Measurements from ENCODE around the gene POLA1.
A peak's percentile ranks its signal among the peaks of the same experiment; 100 is the strongest.

The POLA1 gene

GRCh38 chrX:24886916-24887315 lies 193.2 kb downstream of the POLA1 start:
- DNase-seq: no peak

- no peak for DNase-seq
Observed at GRCh38 chrX:24890677-24891076, 197.0 kb downstream of the POLA1 start.

DNA sequence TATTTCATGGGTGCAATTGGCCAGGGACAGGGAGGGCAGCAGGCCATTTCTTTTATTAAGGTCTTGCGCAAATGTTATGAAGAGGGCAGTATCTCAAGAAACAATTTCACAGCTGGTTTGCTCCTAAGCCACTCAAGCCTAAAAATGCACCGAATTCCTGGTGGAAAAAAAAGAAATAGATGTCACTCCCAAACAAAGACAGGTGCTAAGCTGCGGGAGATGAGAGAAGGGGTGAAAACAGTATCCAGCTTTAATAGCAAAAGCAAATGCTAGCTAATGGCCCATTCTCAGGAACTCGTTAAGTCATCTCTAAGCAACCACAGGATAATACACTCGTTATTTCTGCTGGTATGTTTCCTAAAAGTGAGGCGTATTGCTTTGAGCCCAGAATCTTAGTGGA lies 205.7 kb downstream of the POLA1 start:
- no peak for DNase-seq

DNA sequence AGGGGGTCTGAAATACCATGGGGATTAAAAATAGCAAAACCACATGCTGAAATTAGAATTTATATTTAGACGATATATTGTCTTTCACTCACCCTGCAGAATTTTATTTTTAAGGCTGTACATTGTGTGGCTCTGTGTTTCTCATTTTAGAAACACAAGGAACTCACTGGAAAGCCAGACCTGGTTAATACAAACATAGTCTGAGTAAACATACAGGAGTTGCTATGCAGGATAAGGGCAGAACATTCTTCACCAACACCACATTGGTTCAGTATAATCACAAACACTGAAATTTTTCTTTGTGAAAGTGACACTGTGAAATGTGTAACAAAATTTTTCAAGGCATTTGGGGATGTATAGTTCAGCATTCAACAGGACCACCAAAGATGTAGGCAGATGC lies 206.5 kb downstream of the POLA1 start:
- DNase-seq: no peak

GRCh38 chrX:24902806-24903205 lies 209.1 kb downstream of the POLA1 start:
- peak; percentile 60 for DNase-seq

GRCh38 chrX:24918715-24919114 lies 225.0 kb downstream of the POLA1 start:
- no peak for DNase-seq

- no peak for DNase-seq
Observed at GRCh38 chrX:24920769-24921168, 227.1 kb downstream of the POLA1 start.

DNA sequence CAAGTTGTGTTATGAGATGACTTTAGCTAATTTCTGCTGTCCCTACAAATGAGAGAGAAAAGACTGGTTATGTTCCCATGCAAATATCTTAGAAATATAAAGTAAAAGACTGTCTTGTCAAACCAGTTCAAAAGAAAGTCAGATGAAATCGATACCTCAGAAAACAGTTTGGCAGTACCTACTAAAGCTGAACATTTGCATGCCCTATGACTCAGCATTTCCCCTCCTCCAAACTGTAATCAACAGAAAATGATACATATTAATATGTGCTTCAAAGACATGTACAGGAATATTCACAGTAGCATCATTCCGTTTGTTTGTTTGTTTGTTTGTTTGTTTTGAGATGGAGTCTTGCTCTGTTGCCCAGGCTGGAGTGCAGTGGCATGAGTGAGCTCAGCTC lies 231.7 kb downstream of the POLA1 start:
- no peak for DNase-seq

GRCh38 chrX:24927372-24927771 lies 233.7 kb downstream of the POLA1 start:
- DNase-seq: no peak

DNA sequence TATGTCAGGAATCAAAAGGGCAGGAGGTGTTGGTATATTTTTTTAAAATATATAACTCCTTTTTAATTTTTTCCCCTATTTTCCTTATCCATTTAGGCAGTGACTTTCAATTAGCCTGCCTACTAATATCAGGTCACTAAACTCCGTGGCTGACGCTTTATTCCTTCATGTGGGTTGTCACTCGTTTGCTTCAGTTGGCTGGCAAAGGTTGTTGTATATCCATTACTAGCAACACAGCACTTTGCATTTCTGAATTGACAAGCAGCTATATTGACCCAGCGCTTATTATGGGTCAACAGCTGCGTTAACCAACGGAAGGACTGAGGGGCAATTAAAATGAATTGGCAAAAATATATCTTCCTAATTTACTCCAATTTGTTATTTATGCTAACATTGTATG lies 234.4 kb downstream of the POLA1 start:
- DNase-seq: no peak

- no peak for DNase-seq
Observed at GRCh38 chrX:24934279-24934678, 240.6 kb downstream of the POLA1 start.

- DNase-seq: no peak
Observed at GRCh38 chrX:24945009-24945408, 251.3 kb downstream of the POLA1 start.

GRCh38 chrX:24946369-24946768 lies 252.7 kb downstream of the POLA1 start:
- no peak for DNase-seq

GRCh38 chrX:24954732-24955131 lies 261.0 kb downstream of the POLA1 start:
- DNase-seq: no peak

DNA sequence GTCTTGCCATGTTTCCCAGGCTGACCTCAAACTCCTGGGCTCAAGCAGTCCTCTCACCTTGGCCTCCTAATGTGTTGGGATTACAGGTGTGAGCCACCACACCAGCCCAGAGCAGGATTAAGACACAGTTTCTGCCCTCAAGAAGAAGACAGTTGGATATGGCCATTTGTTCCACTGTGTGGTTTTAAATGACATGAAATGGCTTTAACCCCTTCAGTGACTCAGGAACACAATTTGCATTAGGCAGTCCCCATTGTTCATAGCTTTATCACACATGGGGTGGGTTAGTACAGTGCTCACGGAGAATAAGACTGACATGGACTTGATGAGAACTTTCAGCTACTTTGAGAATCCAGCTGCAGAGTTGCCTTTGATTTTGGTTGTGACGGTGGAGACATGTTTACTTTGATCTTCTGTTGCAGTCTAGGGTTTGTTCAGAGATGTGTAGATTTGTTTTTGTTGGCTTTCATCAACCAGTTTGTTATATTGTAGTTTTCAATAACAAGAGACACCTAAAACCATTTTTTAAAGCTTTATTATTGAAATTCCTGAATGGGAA lies 261.7 kb downstream of the POLA1 start:
- no peak for DNase-seq

DNA sequence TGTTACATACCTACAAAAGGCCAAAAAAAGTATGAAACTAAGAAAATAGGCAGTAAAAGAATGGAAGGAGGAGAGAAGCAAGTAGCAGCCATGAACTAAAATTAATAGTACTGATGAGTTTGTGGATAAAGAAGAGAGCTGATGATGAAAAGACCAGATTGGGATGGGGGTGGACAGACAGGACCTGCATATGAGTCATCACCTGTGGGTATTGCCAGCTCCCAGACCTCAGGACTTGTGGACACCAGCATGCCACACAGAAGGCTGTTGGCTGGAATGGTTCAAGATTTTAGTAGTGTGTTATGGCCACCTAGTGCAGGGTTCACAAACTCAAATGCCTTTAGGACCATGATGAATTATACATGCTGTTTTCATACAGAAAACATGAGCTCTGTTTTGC lies 263.1 kb downstream of the POLA1 start:
- peak; percentile 14 for DNase-seq

DNA sequence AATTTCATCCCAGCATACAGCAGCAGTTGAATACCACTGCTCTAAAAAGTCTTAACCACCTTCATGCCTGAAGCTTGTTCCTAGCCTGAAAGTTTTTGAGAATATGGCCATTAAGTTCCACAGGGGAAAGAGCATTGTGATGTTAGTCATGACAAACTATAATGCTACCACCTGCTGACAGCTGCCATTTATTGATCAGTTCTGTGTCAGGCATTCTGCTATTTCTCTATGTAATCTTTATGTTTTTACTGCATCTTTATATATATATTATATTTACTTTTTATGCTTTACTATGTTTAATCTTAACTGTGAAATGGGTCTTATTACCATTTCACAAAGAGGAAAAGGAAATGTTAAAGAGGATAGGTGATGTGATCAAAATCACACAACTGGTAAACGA lies 268.1 kb downstream of the POLA1 start:
- DNase-seq: no peak

GRCh38 chrX:24963823-24964222 lies 270.1 kb downstream of the POLA1 start:
- no peak for DNase-seq

DNA sequence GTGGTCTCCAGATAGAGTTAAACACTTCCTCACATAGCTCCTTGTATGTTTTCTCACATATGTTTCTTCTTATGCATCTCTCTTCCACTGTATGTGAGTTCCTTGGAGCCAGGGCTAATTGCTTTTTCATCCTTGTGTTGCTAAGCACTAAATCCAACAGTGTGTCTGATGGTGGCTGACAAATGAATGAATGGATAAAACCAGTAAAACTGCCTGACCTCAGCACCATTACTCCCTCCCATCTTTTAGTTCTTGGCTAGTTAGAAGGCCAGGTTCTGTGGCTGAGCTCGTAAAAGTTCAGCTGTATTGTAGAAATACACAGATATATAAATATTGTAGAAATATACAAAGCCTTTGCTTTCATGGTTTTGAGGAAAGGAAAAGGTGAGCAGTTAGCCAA lies 271.7 kb downstream of the POLA1 start:
- no peak for DNase-seq

DNA sequence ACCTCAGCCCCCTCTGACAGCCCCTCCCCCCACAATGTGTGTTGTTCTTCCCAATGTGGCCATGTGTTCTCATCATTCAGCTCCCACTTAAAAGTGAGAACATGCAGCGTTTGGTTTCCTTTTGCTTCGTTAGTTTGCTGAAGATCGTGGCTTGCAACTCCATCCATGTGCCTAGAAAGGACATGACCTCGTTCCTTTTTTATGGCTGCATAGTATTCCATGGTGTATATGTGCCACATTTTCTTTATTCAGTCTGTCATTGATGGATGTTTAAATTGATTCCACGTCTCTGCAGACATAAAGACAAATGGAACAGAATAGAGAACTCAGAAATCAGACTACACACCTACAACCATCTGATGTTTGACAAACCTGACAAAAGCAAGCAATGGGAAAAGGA lies 276.1 kb downstream of the POLA1 start:
- no peak for DNase-seq

GRCh38 chrX:24979081-24979480 lies 285.4 kb downstream of the POLA1 start:
- DNase-seq: peak; percentile 4

GRCh38 chrX:24981030-24981429 lies 287.3 kb downstream of the POLA1 start:
- no peak for DNase-seq

GRCh38 chrX:24982306-24982965 lies 288.7 kb downstream of the POLA1 start:
- DNase-seq: no peak

DNA sequence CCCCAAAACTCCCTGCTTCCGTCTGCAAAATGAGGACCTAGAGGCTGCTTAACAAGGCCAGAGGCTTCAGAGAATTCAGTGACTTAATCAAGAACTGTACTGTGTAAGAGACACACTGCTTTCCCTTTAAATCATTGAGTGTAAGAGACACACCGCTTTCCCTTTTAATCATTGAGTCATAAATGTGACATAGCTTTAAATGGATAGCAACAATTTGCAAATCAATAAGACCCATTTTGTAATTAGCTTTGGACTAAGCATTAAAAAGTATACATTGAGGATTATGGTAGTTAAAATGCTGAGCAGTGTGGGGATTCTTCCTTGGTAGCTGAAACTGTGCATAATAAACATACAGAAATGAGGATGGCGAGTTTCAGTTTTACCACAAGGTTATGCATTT lies 290.2 kb downstream of the POLA1 start:
- DNase-seq: no peak

- no peak for DNase-seq
Observed at GRCh38 chrX:24985120-24985519, 291.4 kb downstream of the POLA1 start.

Measured in EL (cell line).